Measurements from ENCODE around the gene MAPT.

- TF ChIP-seq TAF1 (IDR thresholded peaks at IDR 0.05; ENCODE audit: borderline replicate concordance, low read depth, low read length) (no peak), POLR2AphosphoS5 (IDR thresholded peaks at IDR 0.05; ENCODE audit: low read depth, low read length) (no peak)
These were observed 48.1 kb upstream of the MAPT start for GRCh38 chr17:45846223-45846622.
